Spleen (tissue), 7 donors: ENCODE measurements around the gene MYO15A.

Experiments used
- POLR2A ChIP-seq, 3 donors: fragments of 450-650 bp; IDR thresholded peaks; one replicate each; pipeline ENCODE4 v1.5.1; 2017; ENCODE audit warnings: antibody characterized with exemption in 3 of 3, mild to moderate bottlenecking in 1 of 3
- TF ChIP-seq, protein P1 (sequence below), 11 experiments: fragments of 200-600 bp in 7 of 11; fragments of 450-650 bp in 4 of 11; sonication (generic) in 4 of 11; IDR thresholded peaks in 8 of 11; conservative IDR thresholded peaks in 3 of 11; 1 replicate in 7 of 11; 2 replicates in 4 of 11; pipeline versions ENCODE4 v1.4.0 to v1.8.0; 2016 to 2021; ENCODE audit warnings: antibody characterized with exemption in 11 of 11, inconsistent platforms in 4 of 11, mild to moderate bottlenecking in 1 of 11
- donor health status: DM: no; HTN: no; CAD: no; lungs with moderate emphysema.
- donor health status: DM: no; HTN: no; CAD: no.
- donor health status: DM: no; HTN: no; CAD: no.

DNA sequence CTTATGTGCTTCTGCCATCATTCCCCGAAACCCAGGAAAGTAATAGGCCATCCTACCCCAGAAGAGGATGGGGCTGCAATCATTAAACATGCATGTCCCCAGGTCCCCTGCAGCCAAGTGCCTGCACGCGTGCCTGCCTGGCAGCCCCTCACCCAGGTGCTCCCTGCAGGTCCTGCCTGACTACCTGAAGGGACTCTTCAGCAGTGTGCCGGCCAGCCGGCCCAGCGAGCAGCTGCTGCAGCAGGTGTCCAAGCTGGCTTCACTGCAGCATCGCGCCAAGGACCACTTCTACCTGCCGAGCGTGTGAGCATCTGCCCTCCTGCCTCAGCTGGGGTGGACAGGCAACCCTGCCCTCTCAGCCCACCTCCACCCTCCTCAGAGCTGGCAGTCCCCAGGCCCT lies 58.9 kb downstream of the MYO15A start:
- TF ChIP-seq, protein P1, sequence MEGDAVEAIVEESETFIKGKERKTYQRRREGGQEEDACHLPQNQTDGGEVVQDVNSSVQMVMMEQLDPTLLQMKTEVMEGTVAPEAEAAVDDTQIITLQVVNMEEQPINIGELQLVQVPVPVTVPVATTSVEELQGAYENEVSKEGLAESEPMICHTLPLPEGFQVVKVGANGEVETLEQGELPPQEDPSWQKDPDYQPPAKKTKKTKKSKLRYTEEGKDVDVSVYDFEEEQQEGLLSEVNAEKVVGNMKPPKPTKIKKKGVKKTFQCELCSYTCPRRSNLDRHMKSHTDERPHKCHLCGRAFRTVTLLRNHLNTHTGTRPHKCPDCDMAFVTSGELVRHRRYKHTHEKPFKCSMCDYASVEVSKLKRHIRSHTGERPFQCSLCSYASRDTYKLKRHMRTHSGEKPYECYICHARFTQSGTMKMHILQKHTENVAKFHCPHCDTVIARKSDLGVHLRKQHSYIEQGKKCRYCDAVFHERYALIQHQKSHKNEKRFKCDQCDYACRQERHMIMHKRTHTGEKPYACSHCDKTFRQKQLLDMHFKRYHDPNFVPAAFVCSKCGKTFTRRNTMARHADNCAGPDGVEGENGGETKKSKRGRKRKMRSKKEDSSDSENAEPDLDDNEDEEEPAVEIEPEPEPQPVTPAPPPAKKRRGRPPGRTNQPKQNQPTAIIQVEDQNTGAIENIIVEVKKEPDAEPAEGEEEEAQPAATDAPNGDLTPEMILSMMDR (IDR thresholded peaks at IDR 0.05 in 8 of 11, conservative IDR thresholded peaks at IDR 0.05 in 3 of 11): no peak
- no peak for TF ChIP-seq POLR2A (IDR thresholded peaks at IDR 0.05)
